Esophagus (tissue), 2 donors: ENCODE measurements around the gene C4orf36. TPM values are rescaled to one million over a fixed set of nuclear protein-coding genes. Genes with fewer than 3 reads are reported as not detected.
A peak's percentile ranks its signal among the peaks of the same experiment; 100 is the strongest.

ENCODE experiments used
- H3K27ac ChIP-seq, 2 donors: one replicate each; pipeline ENCODE4 v1.5.1; 2013; ENCODE audit warnings: low read depth in 2 of 2, mild to moderate bottlenecking in 2 of 2, inconsistent platforms in 1 of 2, low read length in 1 of 2, moderate library complexity in 1 of 2
- H3K27me3 ChIP-seq, 2 donors: one replicate each; pipeline ENCODE4 v1.6.1; 2013; ENCODE audit warnings: low read length in 2 of 2, control low read depth in 1 of 2, mild to moderate bottlenecking in 1 of 2; ENCODE audit not compliant: insufficient read depth in 2 of 2, control insufficient read depth in 1 of 2
- H3K36me3 ChIP-seq, 2 donors: one replicate each; pipeline ENCODE4 v1.6.1; 2013; ENCODE audit warnings: low read length in 1 of 2; ENCODE audit not compliant: control insufficient read depth in 2 of 2, insufficient read depth in 2 of 2
- H3K4me1 ChIP-seq, 2 donors: one replicate each; pipeline ENCODE4 v1.6.1; 2013; ENCODE audit warnings: low read length in 1 of 2; ENCODE audit not compliant: control insufficient read depth in 2 of 2, insufficient read depth in 2 of 2
- H3K4me3 ChIP-seq, 2 donors: one replicate each; pipeline ENCODE4 v1.5.1; 2013; ENCODE audit warnings: low read length in 2 of 2, mild to moderate bottlenecking in 2 of 2, low read depth in 1 of 2, moderate library complexity in 1 of 2
- H3K9me3 ChIP-seq, 2 donors: one replicate each; pipeline ENCODE4 v1.6.1; 2013; ENCODE audit warnings: mild to moderate bottlenecking in 2 of 2, low read depth in 1 of 2, low read length in 1 of 2, moderate library complexity in 1 of 2; ENCODE audit not compliant: control insufficient read depth in 2 of 2, insufficient read depth in 1 of 2
- WGBS, 2 donors: extraction: QIAGEN DNeasy Blood & Tissue Kit; methylation state at CpG; one replicate each; pipeline ENCODE4 v1.1.7; 2013; 5-methylcytosine and 5-hydroxymethylcytosine counted together
- polyA plus RNA-seq, 2 donors: library from polyadenylated mRNA; stranded (reverse); fragments of 200-250 nt; gene quantifications; one replicate each; pipeline ENCODE4 v1.2.3, GENCODE V29; 2013
- donor health status: healthy with polysubstance abuse.
- donor health status: Bipolar disorder and iron deficiency.

Gene C4orf36
- polyA plus RNA-seq, 2 donors = 1.0 to 2.0 TPM

DNA sequence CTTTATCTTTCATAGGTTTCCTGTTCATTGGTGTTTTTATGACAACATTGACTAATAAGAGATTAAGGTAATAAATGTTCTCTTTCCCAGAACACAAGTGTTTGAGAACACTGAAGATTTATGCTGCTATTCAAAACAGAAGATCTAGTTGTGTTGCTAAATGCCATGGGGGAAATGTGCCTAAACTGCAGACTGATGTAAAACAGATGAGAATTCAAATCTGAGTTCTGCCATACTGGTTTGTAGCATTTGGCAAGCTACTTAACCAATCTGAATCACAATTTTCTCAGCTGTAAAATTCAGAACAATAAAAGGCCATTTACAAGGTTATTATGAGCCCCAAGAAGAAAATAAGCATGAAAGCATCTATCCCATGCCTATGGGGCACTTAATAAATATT, 45.3 kb downstream of the C4orf36 start:
- Histone ChIP-seq H3K27me3 (no peaks in the 10 kb centered on the region), H3K4me1 (peaks cover 0 to 9% of the 10 kb centered on the region in 2 donors), H3K27ac (peak overlapping the region in 1 of 2 donors; percentile 77), H3K36me3 (peaks cover 2% of the 10 kb centered on the region in 2 donors), H3K9me3 (no peaks in the 10 kb centered on the region), H3K4me3 (peak overlapping the region in 1 of 2 donors; percentile 62)

DNA sequence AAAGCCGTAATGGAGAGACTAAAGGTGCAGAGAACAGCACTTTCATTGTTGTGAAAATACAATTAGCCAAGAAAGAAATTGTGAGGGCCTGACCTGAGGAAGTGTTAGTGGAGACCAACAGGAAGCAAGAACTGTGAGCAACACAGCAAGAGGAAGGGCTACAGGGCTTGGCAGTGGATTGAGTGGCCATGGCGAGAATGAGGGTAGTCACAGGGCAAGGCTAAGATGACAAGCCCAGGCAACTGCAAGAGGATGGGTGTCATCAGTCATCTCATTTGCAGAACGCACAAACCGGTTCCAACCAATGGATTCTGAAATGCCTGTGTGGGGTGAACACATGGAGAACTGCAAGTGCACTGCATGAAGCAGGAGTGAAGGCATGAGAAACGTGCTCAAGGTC, 46.6 kb downstream of the C4orf36 start:
- H3K27me3 ChIP-seq = no peaks in the 10 kb centered on the region
- peaks cover 2% of the 10 kb centered on the region in 2 donors for H3K36me3 ChIP-seq
- H3K4me3 ChIP-seq = peak overlapping the region in 1 of 2 donors; percentile 8
- WGBS, 2 donors = 39 to 64% methylated on average over 5 of the region's 5 CpGs
- no peaks in the 10 kb centered on the region for H3K9me3 ChIP-seq
- peaks cover 0 to 9% of the 10 kb centered on the region in 2 donors for H3K4me1 ChIP-seq
- H3K27ac ChIP-seq = peak overlapping the region; percentile 80 to 87

DNA sequence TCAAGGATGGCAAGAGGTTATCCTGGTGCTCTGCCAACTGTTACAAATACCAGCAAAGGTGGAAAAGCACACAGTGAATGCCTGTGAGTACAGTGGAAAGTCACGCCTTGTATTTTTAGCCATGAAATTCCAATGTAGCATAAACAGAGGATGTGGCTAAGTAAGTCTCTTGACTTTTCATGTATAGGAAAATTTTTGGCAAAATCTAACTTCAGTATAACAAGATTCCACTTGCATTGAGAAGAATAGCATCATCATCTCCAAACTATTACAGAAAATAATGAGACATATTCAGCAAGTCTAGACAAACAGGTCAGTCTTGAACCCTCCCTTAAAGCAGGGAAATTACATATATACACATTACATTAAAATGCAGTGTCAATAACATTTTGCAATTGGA, 50.9 kb downstream of the C4orf36 start:
- 45 to 60% methylated on average over 1 of the region's 1 CpG for WGBS, 2 donors

DNA sequence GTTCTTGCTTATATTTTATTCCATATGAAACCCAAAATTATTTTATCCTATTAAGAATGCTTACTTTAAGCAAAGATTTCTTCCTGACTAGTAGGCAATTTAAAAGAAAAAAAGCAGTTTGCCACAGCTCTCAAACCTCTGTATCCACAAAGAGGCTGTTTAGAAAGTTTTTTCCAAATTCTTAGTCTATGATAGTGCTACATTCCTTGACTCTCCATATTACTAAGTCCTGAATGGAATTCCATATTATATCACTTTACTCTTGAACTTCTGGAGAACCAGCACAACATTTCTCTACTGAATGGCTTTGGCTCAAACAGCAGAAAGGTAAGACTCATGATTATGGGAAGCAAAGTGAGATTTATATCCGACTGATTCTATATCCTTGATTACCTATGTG, 51.4 kb downstream of the C4orf36 start:
- Histone ChIP-seq H3K36me3 (peaks cover 2% of the 10 kb centered on the region in 2 donors), H3K27ac (peak overlapping the region; percentile 74 to 92), H3K9me3 (no peaks in the 10 kb centered on the region), H3K4me1 (no peaks in the 10 kb centered on the region), H3K4me3 (no peak overlapping the region), H3K27me3 (no peaks in the 10 kb centered on the region)
- 52 to 66% methylated on average over 1 of the region's 1 CpG for WGBS, 2 donors

More for the DNA sequence above, 50.9 kb downstream of the C4orf36 start:
- H3K4me1 ChIP-seq = no peaks in the 10 kb centered on the region
- H3K4me3 ChIP-seq = no peak overlapping the region
- no peaks in the 10 kb centered on the region for H3K9me3 ChIP-seq
- no peaks in the 10 kb centered on the region for H3K27me3 ChIP-seq
- peaks cover 2% of the 10 kb centered on the region in 2 donors for H3K36me3 ChIP-seq
- peak overlapping the region; percentile 74 to 92 for H3K27ac ChIP-seq

DNA sequence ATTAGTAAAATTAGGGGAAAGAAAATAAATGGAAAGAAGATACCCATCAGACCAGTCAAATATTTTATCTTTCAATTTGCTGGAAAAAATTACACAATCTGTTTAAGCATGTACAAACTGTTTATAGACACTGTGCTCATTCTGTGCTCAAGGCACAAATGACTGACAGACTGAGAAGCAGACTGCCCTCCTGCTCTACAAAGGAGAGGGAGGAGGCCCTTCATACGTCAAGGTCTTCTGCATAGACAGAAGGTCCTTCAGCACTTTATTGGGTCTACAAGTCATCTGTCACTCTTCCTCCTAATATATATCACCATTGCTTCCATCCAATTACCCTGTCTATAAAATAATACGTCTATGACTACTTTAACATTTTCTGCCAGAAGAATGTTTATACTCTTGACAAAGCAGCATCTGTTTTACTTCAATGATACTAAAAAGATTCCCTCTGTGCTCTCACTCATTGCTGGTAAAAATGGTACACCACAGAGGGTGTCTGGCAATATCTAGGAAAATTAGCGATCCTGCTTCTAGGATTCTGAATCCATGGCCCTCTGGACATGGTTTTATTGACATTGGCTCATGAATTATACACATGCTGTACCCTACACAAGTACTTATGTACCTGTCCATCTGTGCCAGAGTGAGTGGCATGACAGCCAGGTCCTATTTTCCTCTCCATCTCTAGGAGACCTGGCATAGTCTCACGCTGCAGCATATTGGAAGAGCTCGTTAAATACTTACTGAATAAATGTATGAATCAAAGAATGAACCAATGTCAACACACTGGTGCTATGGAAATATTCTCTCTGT, 54.3 kb downstream of the C4orf36 start:
- Histone ChIP-seq H3K27ac (no peak overlapping the region), H3K9me3 (no peaks in the 10 kb centered on the region), H3K27me3 (no peaks in the 10 kb centered on the region), H3K4me1 (no peaks in the 10 kb centered on the region), H3K36me3 (no peaks in the 10 kb centered on the region), H3K4me3 (no peak overlapping the region)
- 72 to 79% methylated on average over 5 of the region's 5 CpGs for WGBS, 2 donors

DNA sequence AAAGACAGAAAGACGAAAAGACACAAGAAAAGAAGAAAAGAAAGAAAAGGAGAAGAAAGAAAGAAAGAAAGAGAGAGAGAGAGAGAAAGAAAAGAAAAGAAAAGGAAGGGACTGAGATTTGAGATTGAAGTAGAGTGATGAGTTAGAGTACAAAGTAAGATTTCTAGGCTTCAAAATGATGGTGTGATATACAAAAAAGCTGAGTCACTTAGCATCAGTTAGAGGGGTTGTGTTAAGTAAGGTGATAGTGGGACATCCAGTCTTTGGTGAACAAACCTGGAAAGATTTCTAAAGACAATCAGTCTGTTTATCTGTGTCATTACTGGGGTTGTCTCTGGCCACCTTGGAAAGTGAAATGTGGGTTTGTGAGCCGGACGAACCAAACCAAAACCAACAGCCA, 56.5 kb downstream of the C4orf36 start:
- Histone ChIP-seq H3K27ac (no peak overlapping the region), H3K4me3 (no peak overlapping the region), H3K9me3 (no peaks in the 10 kb centered on the region), H3K4me1 (peaks cover 0 to 2% of the 10 kb centered on the region in 2 donors), H3K36me3 (no peaks in the 10 kb centered on the region), H3K27me3 (no peaks in the 10 kb centered on the region)
- 75 to 81% methylated on average over 3 of the region's 3 CpGs for WGBS, 2 donors

DNA sequence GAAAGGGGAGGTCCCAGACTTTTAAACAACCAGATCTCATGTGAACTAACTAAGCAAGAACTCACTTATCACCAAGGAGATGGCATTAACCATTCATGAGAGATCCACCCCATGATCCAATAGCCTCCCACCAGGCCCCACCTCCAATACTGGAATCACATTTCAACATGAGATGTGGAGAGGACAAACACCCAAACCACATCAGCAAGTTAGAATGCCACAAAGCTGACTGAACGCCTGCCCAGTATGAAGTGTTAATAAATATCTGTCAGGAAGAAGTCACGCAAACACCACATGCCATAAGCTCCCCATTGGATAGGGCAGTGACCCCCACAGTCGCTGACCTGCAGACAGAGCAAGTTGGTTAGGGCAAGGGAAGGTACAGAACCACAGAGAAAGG, 57.3 kb downstream of the C4orf36 start:
- H3K9me3 ChIP-seq = no peaks in the 10 kb centered on the region
- 75 to 76% methylated on average over 3 of the region's 3 CpGs for WGBS, 2 donors

DNA sequence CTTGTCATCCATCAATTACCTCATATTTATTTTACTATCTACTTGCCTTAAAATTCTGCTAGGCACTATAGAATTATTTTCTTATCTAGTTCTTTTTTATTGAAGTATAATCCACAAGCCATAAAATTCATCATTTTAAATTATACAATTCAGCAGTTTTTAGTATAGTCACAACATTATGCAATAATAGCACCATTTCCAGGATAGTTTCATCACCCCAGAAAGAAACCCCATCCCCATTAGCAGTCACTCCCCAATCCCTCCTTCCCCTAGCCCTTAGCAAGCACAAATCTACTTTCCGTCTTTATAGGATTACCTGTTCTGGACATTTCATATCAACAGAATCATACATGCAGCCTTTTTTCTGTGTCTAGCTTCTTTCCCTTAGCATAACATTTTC, 58.6 kb downstream of the C4orf36 start:
- WGBS, 2 donors = 94 to 96% methylated on average over 1 of the region's 1 CpG
- H3K4me3 ChIP-seq = no peak overlapping the region
- H3K36me3 ChIP-seq = peaks cover 0 to 3% of the 10 kb centered on the region in 2 donors
- H3K9me3 ChIP-seq = no peaks in the 10 kb centered on the region
- H3K27me3 ChIP-seq = no peaks in the 10 kb centered on the region
- no peak overlapping the region for H3K27ac ChIP-seq
- peaks cover 0 to 2% of the 10 kb centered on the region in 2 donors for H3K4me1 ChIP-seq

More for the DNA sequence above, 57.3 kb downstream of the C4orf36 start:
- Histone ChIP-seq H3K4me1 (peaks cover 0 to 2% of the 10 kb centered on the region in 2 donors), H3K4me3 (no peak overlapping the region), H3K36me3 (no peaks in the 10 kb centered on the region), H3K27ac (no peak overlapping the region), H3K27me3 (no peaks in the 10 kb centered on the region)

DNA sequence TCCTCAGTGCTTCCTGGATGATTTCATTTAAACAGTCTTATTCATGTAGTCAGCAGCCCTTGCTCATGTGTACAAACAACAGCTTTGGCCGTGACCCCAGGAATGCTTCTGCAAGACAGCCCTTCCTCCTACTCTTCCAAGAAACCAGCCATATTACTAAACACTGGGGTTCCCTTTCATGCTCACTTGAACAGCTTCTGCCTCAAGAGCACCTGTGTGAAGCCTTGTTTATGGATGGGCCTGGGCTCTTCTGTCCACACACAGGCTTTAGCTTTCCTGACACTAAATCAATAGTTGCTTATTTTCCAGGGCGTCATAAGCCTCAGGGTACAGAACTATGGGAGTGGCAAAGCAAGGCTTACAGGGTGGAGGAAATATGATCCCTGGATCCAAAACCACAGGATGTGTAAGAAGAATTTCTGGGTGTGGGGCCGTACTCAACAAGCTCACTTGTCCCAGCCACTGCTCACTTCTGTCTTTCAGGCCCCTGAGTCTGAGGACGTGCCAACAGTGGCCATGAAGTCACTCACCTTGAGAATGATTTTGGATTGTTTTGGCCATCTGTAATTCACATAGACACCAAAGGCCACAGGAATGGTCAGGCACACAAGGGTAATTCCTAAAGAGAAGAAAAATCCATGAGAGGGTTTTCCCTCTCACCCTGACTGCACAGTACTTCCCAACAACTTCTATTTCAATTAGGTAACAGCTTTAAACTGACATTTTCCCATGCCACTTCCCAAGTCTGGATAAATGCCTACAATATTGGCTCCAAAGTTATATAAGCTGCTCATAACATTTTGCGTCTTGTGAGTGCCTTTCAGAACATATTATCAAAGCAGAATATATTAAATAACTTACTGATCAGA, 60.7 kb downstream of the C4orf36 start:
- WGBS, 2 donors = 48 to 69% methylated on average over 5 of the region's 5 CpGs
- no peaks in the 10 kb centered on the region for H3K27me3 ChIP-seq
- H3K36me3 ChIP-seq = peaks cover 0 to 3% of the 10 kb centered on the region in 2 donors
- H3K4me3 ChIP-seq = no peak overlapping the region
- H3K4me1 ChIP-seq = peaks cover 0 to 2% of the 10 kb centered on the region in 2 donors
- no peaks in the 10 kb centered on the region for H3K9me3 ChIP-seq
- peak overlapping the region; percentile 87 to 95 for H3K27ac ChIP-seq
